ENCODE measurements around the gene CFP. TPM values are rescaled to one million over a fixed set of nuclear protein-coding genes. Genes with fewer than 3 reads are reported as not detected.
"Not testable (repeated sequence)": the region's sequence is repeated elsewhere in the genome, so short reads cannot be mapped to it uniquely, and the experiment has no call there.

Gene CFP
- total RNA-seq = 1 to 10 TPM in 3 of 6 donors, under 1 TPM in 3; 0.31 to 2.3 (median 0.95) TPM
- polyA plus RNA-seq = 1 to 10 TPM; 2.5 to 4.1 TPM

DNA sequence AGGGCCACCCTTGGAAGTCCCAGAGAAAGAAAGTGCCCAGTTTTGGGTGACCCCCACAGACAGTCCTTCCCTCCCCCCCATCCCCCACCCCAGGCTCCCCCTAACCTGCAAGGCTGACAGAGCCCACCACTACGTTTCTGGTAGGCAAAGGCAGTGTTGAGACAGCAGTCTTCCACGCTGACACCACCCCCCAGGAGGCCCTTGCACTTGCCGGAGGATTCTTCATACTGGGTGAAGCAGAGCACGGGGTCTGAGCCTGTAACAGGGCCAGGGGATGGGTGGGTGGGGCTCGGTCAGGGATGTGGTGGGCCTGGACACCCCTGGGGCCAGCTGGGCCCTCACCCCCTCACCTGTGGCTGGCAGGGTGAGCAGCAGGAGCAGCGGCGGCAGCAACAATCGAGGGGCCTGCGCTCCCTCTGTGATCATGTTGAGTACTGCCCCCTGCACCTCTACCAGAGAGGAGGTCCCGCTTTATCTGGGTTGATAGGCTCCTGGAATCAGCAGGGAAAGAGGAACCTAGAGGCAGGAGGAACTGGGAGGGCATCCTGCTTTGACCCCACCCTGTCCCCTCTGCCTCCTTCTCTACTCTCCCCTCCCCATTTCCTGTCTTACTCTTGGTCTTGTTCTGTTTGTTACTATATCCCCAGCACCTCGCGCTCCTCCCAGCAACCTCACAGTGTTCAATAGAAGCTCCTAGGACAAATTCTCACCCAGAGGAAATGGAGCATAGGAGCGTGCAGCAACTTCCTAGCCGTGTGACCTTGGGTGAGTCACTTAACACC is at the start of gene CFP:
Gene CFP, minus strand, starts transcription at position 512 of the 782 bp plus-strand sequence. Its CDS starts 86 bp downstream, at position 426.
- Histone ChIP-seq H3K27ac (no peak within 1 kb of the TSS), H3K36me3 (no peaks in the 10 kb centered on the region), H3K9me3 (no peaks in the 10 kb centered on the region), H3K4me3 (no peak within 1 kb of the TSS), H3K27me3 (no peaks in the 10 kb centered on the region), H3K4me1 (no peaks in the 10 kb centered on the region)
- FAIRE-seq (no peak), DNase-seq (no peak), ATAC-seq (no peak)
- 69 to 70% methylated on average over 14 of the region's 14 CpGs for WGBS, 2 donors
- TF ChIP-seq CTCF (IDR thresholded peaks at IDR 0.05) = no peak
- intact Hi-C loops (cut with DNase I) = no loop called here

GRCh38 chrX:47675959-47676859 is 46.5 kb upstream of the CFP start:
- ATAC-seq; DNase-seq; H3K27me3 ChIP-seq; FAIRE-seq; H3K9me3 ChIP-seq; H3K36me3 ChIP-seq; H3K4me1 ChIP-seq; intact Hi-C loops (cut with DNase I); H3K4me3 ChIP-seq; H3K27ac ChIP-seq: not testable (repeated sequence)
- WGBS, 2 donors = 52 to 70% methylated on average over 7 of the region's 7 CpGs

GRCh38 chrX:47674776-47675175 is 45.0 kb upstream of the CFP start:
- no peak for FAIRE-seq

DNA sequence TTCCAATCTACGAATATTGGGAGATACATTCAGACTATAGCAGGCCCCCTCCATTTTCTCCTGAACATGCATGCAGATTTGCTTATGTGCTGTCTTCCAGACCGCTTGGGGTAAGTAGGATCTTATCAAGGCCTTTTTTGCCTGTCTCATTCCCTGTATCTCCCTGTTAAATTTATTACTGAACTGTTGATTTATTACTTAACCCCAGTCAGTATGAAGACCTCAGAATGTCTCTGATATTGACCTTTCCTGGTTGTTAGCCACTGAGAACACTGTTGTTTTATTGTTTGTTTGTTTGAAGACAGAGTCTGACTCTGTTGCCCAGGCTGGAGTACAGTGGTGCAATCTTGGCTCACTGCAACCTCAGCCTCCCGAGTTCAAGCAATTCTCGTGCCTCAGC is 36.1 kb upstream of the CFP start:
- intact Hi-C loops (cut with DNase I); H3K36me3 ChIP-seq; H3K9me3 ChIP-seq; H3K27me3 ChIP-seq; H3K4me1 ChIP-seq; ATAC-seq; DNase-seq; H3K27ac ChIP-seq; H3K4me3 ChIP-seq; FAIRE-seq: not testable (repeated sequence)
- 80 to 84% methylated on average over 4 of the region's 4 CpGs for WGBS, 2 donors

More at GRCh38 chrX:47674776-47675175, 45.0 kb upstream of the CFP start:
- no peak for ATAC-seq
- no peak for TF ChIP-seq CTCF (IDR thresholded peaks at IDR 0.05)
- Histone ChIP-seq H3K27ac (no peak overlapping the region), H3K4me1 (no peaks in the 10 kb centered on the region), H3K4me3 (no peak overlapping the region), H3K27me3 (no peaks in the 10 kb centered on the region), H3K36me3 (no peaks in the 10 kb centered on the region), H3K9me3 (no peaks in the 10 kb centered on the region)
- intact Hi-C loops (cut with DNase I) = no loop called here
- 60 to 70% methylated on average over 5 of the region's 5 CpGs for WGBS, 2 donors
- DNase-seq = no peak

GRCh38 chrX:47664737-47665136 is 35.0 kb upstream of the CFP start:
- Histone ChIP-seq H3K27ac (no peak overlapping the region), H3K4me3 (no peak overlapping the region), H3K36me3 (no peaks in the 10 kb centered on the region), H3K27me3 (no peaks in the 10 kb centered on the region), H3K4me1 (no peaks in the 10 kb centered on the region), H3K9me3 (no peaks in the 10 kb centered on the region)
- ATAC-seq (no peak), FAIRE-seq (no peak), DNase-seq (no peak)
- no peak for TF ChIP-seq CTCF (IDR thresholded peaks at IDR 0.05)
- intact Hi-C loops (cut with DNase I) = no loop called here
- 72 to 76% methylated on average over 5 of the region's 5 CpGs for WGBS, 2 donors

Data from pancreas (tissue), 10 donors.